Naive B cell (primary cell): ENCODE measurements around the gene LBX2. TPM values are rescaled to one million over a fixed set of nuclear protein-coding genes. Genes with fewer than 3 reads are reported as not detected.

ENCODE experiments used
- ATAC-seq, 2 donors: fragments of 150-1000 bp; cut with Tn5 transposase; 2 replicates each; pipeline ENCODE4 v1.10.0; 2021; ENCODE audit warnings: low read depth in 2 of 2, mild to moderate bottlenecking in 2 of 2, moderate library complexity in 2 of 2
- DNase-seq: peaks from one replicate; pipeline ENCODE4 v3.0.0; 2022
- H3K27ac Mint-ChIP-seq, 6 donors: one replicate each; pipeline ENCODE4 v1.8.0; 2020 to 2022; ENCODE audit warnings: mild to moderate bottlenecking in 6 of 6, mixed read lengths in 6 of 6, moderate library complexity in 5 of 6, inconsistent platforms in 2 of 6
- H3K27me3 Mint-ChIP-seq, 3 donors: one replicate each; pipeline ENCODE4 v1.8.0; 2021 to 2022; ENCODE audit warnings: mixed read lengths in 3 of 3, mild to moderate bottlenecking in 1 of 3
- H3K36me3 Mint-ChIP-seq, 2 donors: one replicate each; pipeline ENCODE4 v1.8.0; 2020 to 2022; ENCODE audit warnings: mixed read lengths in 2 of 2, inconsistent platforms in 1 of 2, mild to moderate bottlenecking in 1 of 2
- H3K4me1 Mint-ChIP-seq, 3 donors: one replicate each; pipeline ENCODE4 v1.8.0; 2020 to 2022; ENCODE audit warnings: mixed read lengths in 3 of 3, inconsistent platforms in 1 of 3, mild to moderate bottlenecking in 1 of 3, moderate library complexity in 1 of 3
- H3K4me3 Mint-ChIP-seq, 8 donors: one replicate each; pipeline ENCODE4 v1.8.0; 2020 to 2022; ENCODE audit warnings: mild to moderate bottlenecking in 8 of 8, mixed read lengths in 8 of 8, moderate library complexity in 8 of 8, inconsistent platforms in 2 of 8
- H3K9me3 Mint-ChIP-seq, 7 donors: one replicate each; pipeline ENCODE4 v1.8.0; 2020 to 2022; ENCODE audit warnings: mixed read lengths in 7 of 7, mild to moderate bottlenecking in 5 of 7, inconsistent platforms in 2 of 7, moderate library complexity in 1 of 7
- polyA plus RNA-seq, 6 donors: library from polyadenylated mRNA; unstranded; fragments of 300-500 nt; fragmentation: Illumina TruSeq; gene quantifications; one replicate each; pipeline ENCODE4 v1.2.3, GENCODE V29; 2021; ENCODE audit warnings: low read depth in 6 of 6

The LBX2 gene, protein sequence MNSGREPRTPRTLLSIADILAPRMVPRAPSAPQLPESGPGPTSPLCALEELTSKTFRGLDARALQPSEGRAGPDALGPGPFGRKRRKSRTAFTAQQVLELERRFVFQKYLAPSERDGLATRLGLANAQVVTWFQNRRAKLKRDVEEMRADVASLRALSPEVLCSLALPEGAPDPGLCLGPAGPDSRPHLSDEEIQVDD
- polyA plus RNA-seq = not detected

GRCh38 chr2:74499267-74499939, at the start of gene LBX2:
Gene LBX2 (minus strand): TSS chr2:74499603. CDS start chr2:74499537, 66 bp downstream.
- ATAC-seq (peak; percentile 32 to 35), DNase-seq (no peak)
- H3K4me3 Mint-ChIP-seq = peak within 1 kb of the TSS; percentile 71 to 94 (median 86)
- H3K27me3 Mint-ChIP-seq = peaks cover 47 to 72% (median 55%) of the 10 kb centered on the region in 3 donors
- no peaks in the 10 kb centered on the region for H3K9me3 Mint-ChIP-seq
- H3K36me3 Mint-ChIP-seq = peaks cover 3 to 5% of the 10 kb centered on the region in 2 donors
- peaks cover 31 to 62% (median 54%) of the 10 kb centered on the region in 3 donors for H3K4me1 Mint-ChIP-seq
- H3K27ac Mint-ChIP-seq = peak within 1 kb of the TSS in 3 of 6 donors; percentile 4 to 71 (median 58)

DNA sequence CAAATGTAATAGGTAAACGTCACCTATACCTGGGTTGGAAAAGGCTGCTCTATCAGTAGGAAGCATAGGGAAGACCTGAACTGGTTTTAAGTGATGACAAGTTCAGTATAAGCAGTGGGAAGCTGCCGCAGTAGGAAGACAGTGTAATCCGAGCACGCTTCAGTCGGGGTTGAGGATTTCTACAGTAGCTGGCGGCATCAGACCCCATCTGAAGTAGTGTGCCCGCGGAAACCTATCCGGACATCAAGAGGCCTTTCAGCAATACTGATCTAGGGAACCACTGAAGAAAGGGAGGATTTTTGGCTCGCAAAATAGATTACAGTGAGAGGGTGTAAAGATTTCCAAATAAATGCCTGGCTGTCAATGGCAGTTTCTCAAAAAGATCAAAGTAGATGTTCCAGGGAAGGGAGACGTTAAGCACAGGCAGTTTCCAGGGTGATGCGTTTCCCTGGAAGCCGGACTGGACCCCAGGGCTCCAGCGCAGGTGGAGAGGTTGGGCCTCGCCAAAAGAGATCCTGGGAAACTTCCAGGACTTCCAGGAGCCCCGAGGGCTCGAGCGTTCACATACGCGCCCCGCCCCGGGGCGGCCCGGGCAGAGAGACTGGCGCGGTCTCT, 49.0 kb upstream of the LBX2 start:
- H3K4me3 Mint-ChIP-seq = peak overlapping the region; percentile 65 to 92 (median 78)
- peak overlapping the region in 3 of 6 donors; percentile 49 to 70 (median 67) for H3K27ac Mint-ChIP-seq
- H3K27me3 Mint-ChIP-seq = peaks cover 20 to 42% (median 39%) of the 10 kb centered on the region in 3 donors

DNA sequence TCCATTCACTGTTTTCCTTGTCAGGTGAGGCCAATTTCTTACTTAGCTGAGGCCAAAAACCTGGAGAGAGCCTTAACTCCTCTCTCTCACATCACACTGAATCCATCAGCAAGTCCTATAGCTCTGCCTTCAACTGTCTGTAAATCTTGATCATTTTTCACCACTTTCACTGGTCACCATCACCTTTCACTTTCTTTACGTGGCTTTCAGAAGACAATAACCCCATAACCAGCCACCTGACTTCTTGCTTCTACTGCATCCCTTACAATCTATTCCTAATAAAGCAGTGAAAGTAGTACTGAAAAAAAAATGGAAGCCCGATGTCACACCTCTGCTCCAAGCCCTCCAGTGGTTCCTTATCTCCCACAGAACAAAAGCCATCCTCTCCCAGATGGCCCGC, 46.6 kb upstream of the LBX2 start:
- Mint-ChIP-seq H3K27me3 (peaks cover 20 to 33% (median 32%) of the 10 kb centered on the region in 3 donors), H3K36me3 (no peaks in the 10 kb centered on the region), H3K9me3 (no peaks in the 10 kb centered on the region), H3K27ac (peak overlapping the region in 2 of 6 donors; percentile 10 to 30), H3K4me3 (no peak overlapping the region), H3K4me1 (peaks cover 6 to 12% (median 8%) of the 10 kb centered on the region in 3 donors)
- DNase-seq (no peak), ATAC-seq (no peak)

More for the DNA sequence above, 49.0 kb upstream of the LBX2 start:
- DNase-seq (no peak), ATAC-seq (no peak)
- H3K9me3 Mint-ChIP-seq = no peaks in the 10 kb centered on the region
- no peaks in the 10 kb centered on the region for H3K36me3 Mint-ChIP-seq
- H3K4me1 Mint-ChIP-seq = peaks cover 7 to 17% (median 9%) of the 10 kb centered on the region in 3 donors

- DNase-seq (no peak), ATAC-seq (no peak)
- peak overlapping the region in 1 of 8 donors; percentile 6 for H3K4me3 Mint-ChIP-seq
- no peak overlapping the region for H3K27ac Mint-ChIP-seq
- peaks cover 11 to 23% (median 11%) of the 10 kb centered on the region in 3 donors for H3K4me1 Mint-ChIP-seq
- H3K36me3 Mint-ChIP-seq = no peaks in the 10 kb centered on the region
- no peaks in the 10 kb centered on the region for H3K9me3 Mint-ChIP-seq
- H3K27me3 Mint-ChIP-seq = peaks cover 13 to 26% (median 23%) of the 10 kb centered on the region in 3 donors
Measured at GRCh38 chr2:74544634-74545033, 45.2 kb upstream of the LBX2 start.

DNA sequence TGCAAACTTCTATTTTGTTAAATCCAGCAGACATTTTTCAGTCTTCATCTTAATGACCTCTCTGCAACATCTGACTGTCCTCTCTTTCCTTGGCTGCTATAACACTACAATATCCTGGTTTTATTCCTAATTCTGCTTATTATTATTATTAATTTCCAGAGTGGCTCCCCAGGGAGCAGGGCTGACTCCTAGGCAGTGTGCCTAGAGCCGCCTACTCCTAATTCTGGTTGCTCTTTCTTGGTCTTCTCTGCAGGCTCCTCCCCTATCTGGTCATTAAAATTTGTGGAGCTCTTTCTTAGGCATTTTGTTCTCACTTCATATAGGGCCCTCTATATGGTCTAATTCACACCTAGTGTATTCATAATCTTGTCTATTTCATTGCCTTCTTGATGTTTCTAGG, 43.6 kb upstream of the LBX2 start:
- no peak overlapping the region for H3K4me3 Mint-ChIP-seq
- H3K27ac Mint-ChIP-seq = peak overlapping the region in 1 of 6 donors; percentile 84
- peaks cover 0 to 4% (median 0%) of the 10 kb centered on the region in 7 donors for H3K9me3 Mint-ChIP-seq
- peaks cover 0 to 8% of the 10 kb centered on the region in 2 donors for H3K36me3 Mint-ChIP-seq
- no peak for DNase-seq
- no peak for ATAC-seq
- H3K27me3 Mint-ChIP-seq = peaks cover 7 to 16% (median 13%) of the 10 kb centered on the region in 3 donors
- peaks cover 22 to 30% (median 22%) of the 10 kb centered on the region in 3 donors for H3K4me1 Mint-ChIP-seq

GRCh38 chr2:74540291-74540690, 40.9 kb upstream of the LBX2 start:
- Mint-ChIP-seq H3K9me3 (peaks cover 0 to 4% (median 0%) of the 10 kb centered on the region in 7 donors), H3K27me3 (no peaks in the 10 kb centered on the region), H3K27ac (peak overlapping the region in 1 of 6 donors; percentile 94), H3K4me3 (peak overlapping the region in 3 of 8 donors; percentile 72 to 94 (median 85)), H3K36me3 (peaks cover 0 to 8% of the 10 kb centered on the region in 2 donors), H3K4me1 (peaks cover 31 to 32% (median 32%) of the 10 kb centered on the region in 3 donors)
- ATAC-seq = no peak
- no peak for DNase-seq

DNA sequence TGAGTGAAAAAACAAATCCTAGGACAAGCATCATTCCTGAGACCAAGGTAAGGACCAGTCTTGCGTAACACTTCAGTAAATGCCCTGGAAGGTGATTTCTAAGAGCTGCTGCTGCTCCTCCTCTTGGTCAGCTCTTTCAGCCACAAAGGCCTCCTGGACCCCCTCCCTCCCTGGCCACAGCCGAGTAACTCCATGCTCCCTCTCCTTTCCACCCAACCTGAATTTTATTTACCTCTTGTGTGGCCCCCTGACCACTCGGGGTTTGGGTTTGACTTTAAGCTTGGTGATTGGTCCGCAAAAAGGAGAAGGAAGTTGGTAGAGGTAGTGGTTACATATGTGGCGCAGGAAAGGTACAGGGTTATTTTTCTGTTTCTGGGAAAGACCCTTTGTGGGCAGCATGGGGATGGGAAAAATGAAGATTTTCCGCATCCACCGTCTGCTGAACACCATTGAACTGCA, 39.5 kb upstream of the LBX2 start:
- Mint-ChIP-seq H3K4me3 (peak overlapping the region; percentile 73 to 94 (median 88)), H3K9me3 (peaks cover 0 to 4% (median 0%) of the 10 kb centered on the region in 7 donors), H3K4me1 (peaks cover 31 to 32% (median 32%) of the 10 kb centered on the region in 3 donors), H3K36me3 (peaks cover 0 to 8% of the 10 kb centered on the region in 2 donors), H3K27ac (peak overlapping the region; percentile 94 to 98 (median 96)), H3K27me3 (no peaks in the 10 kb centered on the region)
- DNase-seq (no peak), ATAC-seq (peak; percentile 94)

- no peaks in the 10 kb centered on the region for H3K27me3 Mint-ChIP-seq
- H3K4me1 Mint-ChIP-seq = peaks cover 31 to 40% (median 35%) of the 10 kb centered on the region in 3 donors
- peaks cover 2 to 8% of the 10 kb centered on the region in 2 donors for H3K36me3 Mint-ChIP-seq
- no peak for ATAC-seq
- no peak for DNase-seq
- peak overlapping the region in 3 of 6 donors; percentile 16 to 94 (median 67) for H3K27ac Mint-ChIP-seq
- peak overlapping the region in 2 of 8 donors; percentile 63 to 73 for H3K4me3 Mint-ChIP-seq
- peaks cover 0 to 4% (median 0%) of the 10 kb centered on the region in 7 donors for H3K9me3 Mint-ChIP-seq
Measured at GRCh38 chr2:74537140-74537539, 37.7 kb upstream of the LBX2 start.

- Mint-ChIP-seq H3K4me3 (no peak overlapping the region), H3K27me3 (no peaks in the 10 kb centered on the region), H3K36me3 (peaks cover 5 to 8% of the 10 kb centered on the region in 2 donors), H3K4me1 (peaks cover 38 to 48% (median 42%) of the 10 kb centered on the region in 3 donors), H3K27ac (peak overlapping the region in 1 of 6 donors; percentile 19), H3K9me3 (peaks cover 0 to 4% (median 0%) of the 10 kb centered on the region in 7 donors)
- DNase-seq (no peak), ATAC-seq (no peak)
Measured at GRCh38 chr2:74536166-74536950, 37.0 kb upstream of the LBX2 start.

GRCh38 chr2:74535440-74535965, 36.1 kb upstream of the LBX2 start:
- Mint-ChIP-seq H3K4me3 (peak overlapping the region in 1 of 8 donors; percentile 22), H3K36me3 (peaks cover 5 to 8% of the 10 kb centered on the region in 2 donors), H3K4me1 (peaks cover 42 to 51% (median 51%) of the 10 kb centered on the region in 3 donors), H3K27ac (peak overlapping the region in 1 of 6 donors; percentile 86), H3K9me3 (peaks cover 0 to 4% (median 0%) of the 10 kb centered on the region in 7 donors), H3K27me3 (no peaks in the 10 kb centered on the region)
- ATAC-seq = no peak
- DNase-seq = no peak

GRCh38 chr2:74534411-74534810, 35.0 kb upstream of the LBX2 start:
- ATAC-seq = no peak
- H3K4me1 Mint-ChIP-seq = peaks cover 42 to 45% (median 43%) of the 10 kb centered on the region in 3 donors
- no peaks in the 10 kb centered on the region for H3K27me3 Mint-ChIP-seq
- no peak for DNase-seq
- H3K4me3 Mint-ChIP-seq = no peak overlapping the region
- H3K36me3 Mint-ChIP-seq = peaks cover 5 to 6% of the 10 kb centered on the region in 2 donors
- H3K9me3 Mint-ChIP-seq = peaks cover 0 to 4% (median 0%) of the 10 kb centered on the region in 7 donors
- no peak overlapping the region for H3K27ac Mint-ChIP-seq

DNA sequence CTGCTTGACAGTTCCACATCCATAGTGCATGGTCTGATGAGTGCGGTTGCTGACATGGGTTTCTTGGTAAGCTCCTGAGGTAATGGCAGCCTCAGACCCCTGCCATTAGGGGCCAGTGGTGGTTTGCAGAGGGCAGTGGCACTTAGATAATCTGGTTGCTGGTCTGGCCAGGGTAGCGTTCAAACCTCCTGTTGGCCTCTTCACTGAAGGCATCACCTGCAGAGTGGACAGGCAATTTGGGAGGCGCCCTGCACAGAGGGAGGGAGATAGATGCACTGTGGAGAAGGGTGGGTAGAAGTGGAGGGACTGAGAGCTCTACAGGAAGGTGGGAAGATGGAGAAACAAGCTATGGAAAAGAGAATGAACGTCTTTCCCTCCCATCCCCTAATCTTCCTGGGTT, 34.1 kb upstream of the LBX2 start:
- peaks cover 39 to 42% (median 40%) of the 10 kb centered on the region in 3 donors for H3K4me1 Mint-ChIP-seq
- H3K27me3 Mint-ChIP-seq = no peaks in the 10 kb centered on the region
- no peak overlapping the region for H3K4me3 Mint-ChIP-seq
- no peak overlapping the region for H3K27ac Mint-ChIP-seq
- DNase-seq (no peak), ATAC-seq (no peak)
- H3K9me3 Mint-ChIP-seq = peaks cover 0 to 1% (median 0%) of the 10 kb centered on the region in 7 donors
- H3K36me3 Mint-ChIP-seq = peaks cover 0 to 5% of the 10 kb centered on the region in 2 donors
